Trophoblast cell (in vitro differentiated cells and primary cell): Measurements from ENCODE around the gene KEL.

Experiments used
- DNase-seq, 2 donors: peaks; one replicate each; pipeline ENCODE4 v3.0.0-alpha.2; 2016
- H2AFZ ChIP-seq: 2 replicates; pipeline ENCODE4 v1.6.1; 2013; ENCODE audit warnings: low read length, moderate library complexity, mild to moderate bottlenecking; ENCODE audit not compliant: insufficient read depth, poor library complexity
- H2AK5ac ChIP-seq: 2 replicates; pipeline ENCODE4 v1.6.1; 2013; ENCODE audit warnings: mild to moderate bottlenecking, low read length
- H2BK120ac ChIP-seq: 2 replicates; pipeline ENCODE4 v1.6.1; 2013; ENCODE audit warnings: low read length, mild to moderate bottlenecking, moderate library complexity; ENCODE audit not compliant: insufficient read depth, poor library complexity
- H2BK12ac ChIP-seq: 2 replicates; pipeline ENCODE4 v1.6.1; 2013; ENCODE audit warnings: mild to moderate bottlenecking, low read length, moderate library complexity
- H2BK5ac ChIP-seq: 2 replicates; pipeline ENCODE4 v1.6.1; 2013; ENCODE audit warnings: low read length, low read depth, moderate library complexity, mild to moderate bottlenecking; ENCODE audit not compliant: poor library complexity
- H3K14ac ChIP-seq: 2 replicates; pipeline ENCODE4 v1.6.1; 2013; ENCODE audit warnings: mild to moderate bottlenecking, low read length
- H3K18ac ChIP-seq: 2 replicates; pipeline ENCODE4 v1.6.1; 2013; ENCODE audit warnings: mild to moderate bottlenecking, low read length
- H3K23ac ChIP-seq: 2 replicates; pipeline ENCODE4 v1.6.1; 2013; ENCODE audit warnings: low read length
- H3K27ac ChIP-seq: 2 replicates; pipeline ENCODE4 v1.5.1; 2013; ENCODE audit warnings: low read depth, mild to moderate bottlenecking, inconsistent platforms, low read length, moderate library complexity
- H3K27me3 ChIP-seq: 2 replicates; pipeline ENCODE4 v1.6.1; 2013; ENCODE audit warnings: inconsistent platforms, mild to moderate bottlenecking, low read length, moderate library complexity; ENCODE audit not compliant: insufficient read depth
- H3K36me3 ChIP-seq, 2 experiments: 1 replicate in 1 of 2; 2 replicates in 1 of 2; pipeline ENCODE4 v1.6.1; 2013; ENCODE audit warnings: low read length in 2 of 2, mild to moderate bottlenecking in 2 of 2, moderate library complexity in 1 of 2; ENCODE audit not compliant: insufficient read depth in 2 of 2, control insufficient read depth in 1 of 2
- H3K4ac ChIP-seq: 2 replicates; pipeline ENCODE4 v1.6.1; 2013; ENCODE audit warnings: low read depth, mild to moderate bottlenecking, low read length, moderate library complexity
- H3K4me1 ChIP-seq, 2 experiments: 1 replicate in 1 of 2; 2 replicates in 1 of 2; pipeline ENCODE4 v1.6.1; 2013; ENCODE audit warnings: low read length in 2 of 2, mild to moderate bottlenecking in 2 of 2, moderate library complexity in 1 of 2; ENCODE audit not compliant: insufficient read depth in 2 of 2, control insufficient read depth in 1 of 2
- H3K4me2 ChIP-seq: 2 replicates; pipeline ENCODE4 v1.6.1; 2013; ENCODE audit warnings: inconsistent platforms, mild to moderate bottlenecking, low read length, moderate library complexity
- H3K4me3 ChIP-seq: 2 replicates; pipeline ENCODE4 v1.5.1; 2013; ENCODE audit warnings: mild to moderate bottlenecking, low read depth, low read length, inconsistent platforms
- H3K79me1 ChIP-seq: one replicate; pipeline ENCODE4 v1.6.1; 2013; ENCODE audit warnings: low read length
- H3K79me2 ChIP-seq: 2 replicates; pipeline ENCODE4 v1.6.1; 2013; ENCODE audit warnings: low read length, mild to moderate bottlenecking; ENCODE audit not compliant: control insufficient read depth, insufficient read depth, poor library complexity
- H3K9ac ChIP-seq: 2 replicates; pipeline ENCODE4 v1.6.1; 2013; ENCODE audit warnings: mild to moderate bottlenecking, low read length
- H3K9me3 ChIP-seq: 2 replicates; pipeline ENCODE4 v1.6.1; 2013; ENCODE audit warnings: low read depth, mild to moderate bottlenecking, control low read depth, inconsistent platforms, low read length; ENCODE audit not compliant: insufficient read depth
- H4K12ac ChIP-seq: 2 replicates; pipeline ENCODE4 v1.6.1; 2013; ENCODE audit warnings: low read depth, mild to moderate bottlenecking, low read length, moderate library complexity
- H4K8ac ChIP-seq: 2 replicates; pipeline ENCODE4 v1.6.1; 2013; ENCODE audit warnings: low read depth, mild to moderate bottlenecking, low read length, moderate library complexity
- H4K91ac ChIP-seq: one replicate; pipeline ENCODE4 v1.6.1; 2013; ENCODE audit warnings: low read depth, mild to moderate bottlenecking, low read length, moderate library complexity
- WGBS: extraction: QIAGEN DNeasy Blood & Tissue Kit; methylation state at CpG from one replicate; pipeline ENCODE4 v1.1.7; 2013; ENCODE audit warnings: missing lambda C conversion rate; ENCODE audit not compliant: insufficient read length, insufficient coverage; ENCODE audit errors: extremely low coverage; 5-methylcytosine and 5-hydroxymethylcytosine counted together

The KEL gene

DNA sequence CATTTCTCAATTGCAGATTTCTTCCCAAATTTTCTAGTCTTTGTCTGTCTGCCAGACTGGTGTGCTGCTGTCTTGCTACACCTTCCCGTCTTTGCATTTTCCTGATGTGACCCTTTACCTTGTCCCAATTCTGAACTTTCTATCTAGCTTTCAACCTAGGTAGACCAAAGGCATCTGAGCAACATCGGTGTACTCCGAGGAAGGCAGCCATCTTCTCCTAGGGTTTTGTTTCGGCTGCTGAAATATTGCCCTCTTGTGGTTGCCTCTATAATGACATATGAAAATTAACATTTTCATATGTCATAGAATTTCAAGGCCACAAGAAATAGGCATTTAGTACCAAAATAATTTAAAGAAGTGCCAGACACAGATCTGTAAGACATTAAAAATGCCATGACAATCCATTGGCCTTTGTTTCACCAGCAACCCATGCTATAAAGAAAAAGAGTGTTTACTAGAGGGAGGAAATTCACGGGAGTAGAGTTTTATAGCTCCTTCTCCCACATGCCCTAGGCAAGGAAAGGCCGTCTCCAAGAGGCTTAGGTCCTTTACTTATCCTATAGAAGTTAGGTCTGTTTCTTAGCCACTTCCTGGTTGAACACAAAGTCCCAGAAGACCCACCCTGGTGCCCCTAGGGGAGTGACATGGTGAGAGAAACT is 41.4 kb upstream of the KEL start:
- H3K79me2 ChIP-seq, result no peaks in the 10 kb centered on the region
- no peak overlapping the region for H2BK5ac ChIP-seq
- peak; percentile 7 to 72 for DNase-seq
- H2AFZ ChIP-seq, result peak overlapping the region; percentile 66
- no peak overlapping the region for H3K23ac ChIP-seq
- H2BK120ac ChIP-seq, result no peak overlapping the region
- H2AK5ac ChIP-seq, result no peak overlapping the region
- H4K12ac ChIP-seq, result no peak overlapping the region
- no peak overlapping the region for H2BK12ac ChIP-seq
- H3K4me3 ChIP-seq, result no peak overlapping the region
- no peaks in the 10 kb centered on the region for H3K9me3 ChIP-seq
- H3K4me2 ChIP-seq, result peak overlapping the region; percentile 44
- no peaks in the 10 kb centered on the region for H3K79me1 ChIP-seq
- no peaks in the 10 kb centered on the region for H3K27me3 ChIP-seq
- H3K27ac ChIP-seq, result no peak overlapping the region
- no peaks in the 10 kb centered on the region for H3K4me1 ChIP-seq
- H3K4ac ChIP-seq, result no peak overlapping the region
- peak overlapping the region; percentile 62 for H4K8ac ChIP-seq
- H3K18ac ChIP-seq, result no peak overlapping the region
- WGBS, result no CpG with 5 or more reads among the region's 6 CpGs
- no peak overlapping the region for H3K14ac ChIP-seq
- H3K9ac ChIP-seq, result no peak overlapping the region
- no peak overlapping the region for H4K91ac ChIP-seq
- H3K36me3 ChIP-seq, result no peaks in the 10 kb centered on the region

DNA sequence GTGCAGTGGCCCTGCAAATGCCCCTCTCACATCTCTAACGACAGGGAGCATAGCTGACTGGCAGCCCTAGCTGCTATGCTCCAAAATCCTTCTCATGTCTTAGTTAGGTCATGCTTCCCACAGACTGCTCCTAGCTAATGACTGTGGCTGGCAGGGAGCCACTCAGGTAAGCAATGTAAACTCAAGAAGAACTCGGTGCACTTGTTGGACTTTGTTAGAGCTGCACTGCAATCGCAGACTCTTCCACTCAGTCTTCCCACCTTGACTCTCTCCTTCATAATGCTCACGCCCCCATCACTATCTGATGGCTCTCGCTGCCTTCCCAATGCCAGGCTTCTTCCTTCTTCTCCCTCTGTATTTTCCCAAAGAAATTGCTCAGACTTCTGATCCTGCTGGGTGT is 40.7 kb upstream of the KEL start:
- Histone ChIP-seq H4K8ac (peak overlapping the region; percentile 62), H3K4me3 (no peak overlapping the region), H4K91ac (no peak overlapping the region), H3K36me3 (no peaks in the 10 kb centered on the region), H3K14ac (no peak overlapping the region), H4K12ac (no peak overlapping the region), H2AFZ (peak overlapping the region; percentile 66), H3K18ac (no peak overlapping the region), H2BK12ac (no peak overlapping the region), H3K4me2 (no peak overlapping the region), H3K79me1 (no peaks in the 10 kb centered on the region), H2BK120ac (no peak overlapping the region), H3K9me3 (no peaks in the 10 kb centered on the region), H3K27ac (no peak overlapping the region), H3K23ac (no peak overlapping the region), H2BK5ac (no peak overlapping the region), H2AK5ac (no peak overlapping the region), H3K4me1 (no peaks in the 10 kb centered on the region), H3K9ac (no peak overlapping the region), H3K79me2 (no peaks in the 10 kb centered on the region), H3K27me3 (no peaks in the 10 kb centered on the region), H3K4ac (no peak overlapping the region)
- no CpG with 5 or more reads among the region's 5 CpGs for WGBS
- no peak for DNase-seq

DNA sequence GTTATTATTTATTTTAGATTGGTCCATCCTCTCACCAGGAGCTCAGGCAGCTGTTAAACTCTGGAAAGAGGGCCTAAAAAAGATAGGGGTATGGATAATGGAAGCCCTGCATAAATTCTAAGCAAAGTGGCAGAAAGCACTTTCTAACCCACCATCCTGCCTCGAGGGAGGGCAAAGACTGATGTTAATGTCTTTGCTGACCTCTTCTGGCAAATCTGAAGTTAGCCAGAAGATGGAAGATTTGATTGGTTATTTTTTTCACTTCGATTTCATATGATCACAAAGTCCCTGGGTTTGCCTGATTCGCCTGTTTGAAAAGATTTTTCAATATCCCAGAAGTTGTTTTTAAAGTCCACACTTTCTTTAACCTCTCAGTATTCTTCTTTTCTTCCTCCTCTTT is 39.9 kb upstream of the KEL start:
- no peaks in the 10 kb centered on the region for H3K27me3 ChIP-seq
- no peak overlapping the region for H3K18ac ChIP-seq
- H3K9me3 ChIP-seq, result no peaks in the 10 kb centered on the region
- H2BK120ac ChIP-seq, result no peak overlapping the region
- no peak overlapping the region for H3K14ac ChIP-seq
- no peak overlapping the region for H3K4ac ChIP-seq
- H3K79me2 ChIP-seq, result no peaks in the 10 kb centered on the region
- H4K91ac ChIP-seq, result no peak overlapping the region
- H2AK5ac ChIP-seq, result no peak overlapping the region
- H4K8ac ChIP-seq, result no peak overlapping the region
- H2AFZ ChIP-seq, result no peak overlapping the region
- no CpG with 5 or more reads among the region's 3 CpGs for WGBS
- H2BK12ac ChIP-seq, result no peak overlapping the region
- peak in 1 of 2 donors; percentile 52 for DNase-seq
- no peaks in the 10 kb centered on the region for H3K4me1 ChIP-seq
- no peak overlapping the region for H2BK5ac ChIP-seq
- H3K36me3 ChIP-seq, result no peaks in the 10 kb centered on the region
- no peak overlapping the region for H3K4me2 ChIP-seq
- no peak overlapping the region for H4K12ac ChIP-seq
- H3K79me1 ChIP-seq, result no peaks in the 10 kb centered on the region
- no peak overlapping the region for H3K4me3 ChIP-seq
- no peak overlapping the region for H3K27ac ChIP-seq
- no peak overlapping the region for H3K23ac ChIP-seq
- H3K9ac ChIP-seq, result no peak overlapping the region

DNA sequence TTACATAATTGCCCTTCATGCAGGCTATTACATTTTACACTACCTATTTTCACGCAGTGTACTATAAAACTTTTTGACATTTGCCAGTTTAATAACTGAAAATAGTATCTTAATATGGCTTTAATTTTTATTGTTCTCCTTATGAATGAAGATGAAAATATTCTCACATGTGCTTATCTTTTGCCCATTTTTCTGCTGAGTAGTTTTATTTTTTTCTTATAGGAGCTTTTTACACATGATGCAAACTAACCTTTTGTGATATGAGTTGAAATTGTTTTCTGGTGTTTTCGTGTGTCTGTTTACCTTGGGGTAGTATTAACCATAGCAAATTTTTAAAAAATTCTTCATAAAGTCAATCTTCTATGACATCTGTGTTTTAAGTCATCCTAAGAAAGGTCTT is 38.5 kb upstream of the KEL start:
- Histone ChIP-seq H3K14ac (no peak overlapping the region), H3K9ac (no peak overlapping the region), H3K23ac (no peak overlapping the region), H4K12ac (no peak overlapping the region), H3K18ac (no peak overlapping the region), H4K91ac (no peak overlapping the region), H3K36me3 (no peaks in the 10 kb centered on the region), H3K4me3 (no peak overlapping the region), H3K4me2 (no peak overlapping the region), H3K27ac (no peak overlapping the region), H3K4me1 (no peaks in the 10 kb centered on the region), H2BK120ac (no peak overlapping the region), H3K9me3 (no peaks in the 10 kb centered on the region), H2AFZ (no peak overlapping the region), H2BK5ac (no peak overlapping the region), H3K4ac (no peak overlapping the region), H3K27me3 (no peaks in the 10 kb centered on the region), H3K79me2 (no peaks in the 10 kb centered on the region), H4K8ac (no peak overlapping the region), H3K79me1 (no peaks in the 10 kb centered on the region), H2AK5ac (no peak overlapping the region), H2BK12ac (no peak overlapping the region)
- WGBS, result no CpG with 5 or more reads among the region's 2 CpGs
- DNase-seq, result no peak
